GM12864 (cell line): ENCODE measurements around the gene SAMM50.

Experiments
- DNase-seq: peaks from one replicate; pipeline ENCODE4 v3.0.0-alpha.2; 2011; ENCODE audit warnings: low read depth
- H3K4me3 ChIP-seq: 2 replicates; pipeline ENCODE4 v1.5.1; 2011; ENCODE audit warnings: mild to moderate bottlenecking, low read depth, low read length, control low read depth
- CTCF ChIP-seq: IDR thresholded peaks from 2 replicates; pipeline ENCODE4 v1.5.1; 2011; ENCODE audit warnings: low read depth, mild to moderate bottlenecking, moderate library complexity, low read length, control low read depth, inconsistent platforms; ENCODE audit errors: missing control alignments

The SAMM50 gene

GRCh38 chr22:44032126-44032730 is 77.0 kb downstream of the SAMM50 start:
- H3K4me3 ChIP-seq, result no peak overlapping the region
- no peak for TF ChIP-seq CTCF

GRCh38 chr22:44033287-44033686 is 78.0 kb downstream of the SAMM50 start:
- TF ChIP-seq CTCF, result no peak
- H3K4me3 ChIP-seq, result no peak overlapping the region
- no peak for DNase-seq

More at GRCh38 chr22:44032126-44032730, 77.0 kb downstream of the SAMM50 start:
- no peak for DNase-seq

- H3K4me3 ChIP-seq, result no peak overlapping the region
- DNase-seq, result no peak
- TF ChIP-seq CTCF, result no peak
Measured at GRCh38 chr22:44033694-44034093, 78.5 kb downstream of the SAMM50 start.

DNA sequence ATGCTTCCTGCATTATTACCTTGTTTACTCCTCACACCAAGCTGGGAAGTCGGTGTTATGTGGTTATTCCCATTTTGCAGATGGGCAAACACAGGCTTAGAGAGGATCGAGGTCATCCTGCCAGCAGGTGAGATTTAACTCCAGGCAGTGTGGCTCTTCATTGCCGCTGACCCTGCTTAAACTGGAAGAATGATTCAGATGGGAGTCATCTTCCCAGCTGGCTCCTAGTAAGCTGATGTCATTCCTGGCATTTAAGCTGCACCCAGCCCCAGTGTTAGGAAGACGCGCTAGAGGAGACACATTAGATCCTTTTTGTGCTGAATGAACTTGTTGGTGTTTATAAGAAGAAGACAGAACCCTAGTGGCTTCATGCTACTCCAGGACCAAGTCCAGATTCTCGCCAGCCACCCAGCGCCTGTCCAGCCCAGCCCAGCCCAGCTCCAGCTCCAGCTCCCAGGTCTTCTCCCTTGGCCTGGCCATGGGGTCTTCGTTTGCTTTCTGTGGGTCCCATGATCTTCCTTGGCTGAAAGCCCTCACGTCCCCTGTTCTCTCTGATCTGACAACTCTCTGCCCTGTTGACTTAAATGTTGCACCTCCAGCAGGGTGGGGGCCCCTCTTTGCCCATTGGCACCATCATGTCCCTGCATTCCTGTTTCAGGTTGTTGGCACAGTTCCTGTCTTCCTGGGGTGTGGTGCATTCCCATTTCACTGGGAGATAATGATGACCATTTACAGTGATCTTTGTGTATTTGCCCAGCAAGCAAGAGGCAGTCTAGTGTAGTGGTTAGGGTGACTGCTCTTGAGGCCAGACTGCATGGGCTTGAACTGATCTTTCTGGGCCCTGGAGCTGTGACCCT is 82.5 kb downstream of the SAMM50 start:
- no peak for DNase-seq
- no peak for TF ChIP-seq CTCF
- no peak overlapping the region for H3K4me3 ChIP-seq

- DNase-seq, result no peak
- no peak for TF ChIP-seq CTCF
- no peak overlapping the region for H3K4me3 ChIP-seq
Measured at GRCh38 chr22:44039566-44040171, 84.4 kb downstream of the SAMM50 start.

- peak; percentile 59 for DNase-seq
Measured at GRCh38 chr22:44042249-44043218, 87.3 kb downstream of the SAMM50 start.

More at GRCh38 chr22:44042249-44043218, 87.3 kb downstream of the SAMM50 start:
- TF ChIP-seq CTCF, result no peak
- no peak overlapping the region; the same call in 1 of the 2 replicates for H3K4me3 ChIP-seq
